Endothelial cell of umbilical vein (primary cell): Measurements from ENCODE around the gene DAB2IP. TPM values are rescaled to one million over a fixed set of nuclear protein-coding genes. Genes with fewer than 3 reads are reported as not detected.

Source experiments
- BruUV-seq: library from RNA; stranded (reverse); fragments of 400-500 nt; replicated peaks from 2 replicates; lab custom pipeline; 2021; lab: Mats Ljungman, UMichigan
- CTCF ChIA-PET: fragments of 300-600, 350-600 bp; sonication (Branson Sonifier 250); formaldehyde crosslinking; loops from one replicate; lab custom pipeline; 2021; ENCODE audit warnings: antibody characterized with exemption, inconsistent platforms; lab: Charles Lee
- POLR2A ChIA-PET: fragments of 300-600, 350-600 bp; sonication (Branson Sonifier 250); formaldehyde crosslinking; loops from one replicate; lab custom pipeline; 2021; ENCODE audit warnings: antibody characterized with exemption, inconsistent platforms; lab: Charles Lee
- DNase-seq: peaks from one replicate; pipeline ENCODE4 v3.0.0-alpha.2; 2011; ENCODE audit warnings: low read depth, low spot score
- FAIRE-seq: peaks from 2 replicates; lab custom pipeline; 2011; peaks lifted over from hg19 to GRCh38; lab: Jason Lieb, UNC
- H2AFZ ChIP-seq: 2 replicates; pipeline ENCODE4 v1.6.0; 2012; ENCODE audit warnings: low read depth, low read length, control low read depth, inconsistent platforms
- H3K27ac ChIP-seq: 2 replicates; pipeline ENCODE4 v1.5.1; 2011; ENCODE audit warnings: low read depth, mild to moderate bottlenecking, control low read depth, low read length, moderate library complexity; ENCODE audit not compliant: insufficient read depth
- H3K27me3 ChIP-seq, 2 experiments: 2 replicates each; pipeline versions ENCODE4 v1.6.0 to v1.6.1; 2011; ENCODE audit warnings: low read length in 2 of 2, mixed read lengths in 1 of 2; ENCODE audit not compliant: control insufficient read depth in 2 of 2, insufficient read depth in 2 of 2
- H3K36me3 ChIP-seq, 2 experiments: 2 replicates in 1 of 2; 3 replicates in 1 of 2; pipeline ENCODE4 v1.5.1; 2011; ENCODE audit warnings: low read length in 2 of 2, mild to moderate bottlenecking in 1 of 2, moderate library complexity in 1 of 2; ENCODE audit not compliant: control insufficient read depth in 2 of 2, insufficient read depth in 2 of 2; ENCODE audit errors: extremely low read depth in 1 of 2
- H3K4me1 ChIP-seq: 3 replicates; pipeline ENCODE4 v1.5.1; 2011; ENCODE audit warnings: mild to moderate bottlenecking, low read length; ENCODE audit not compliant: control insufficient read depth, insufficient read depth; ENCODE audit errors: extremely low read depth
- H3K4me2 ChIP-seq: 2 replicates; pipeline ENCODE4 v1.6.1; 2011; ENCODE audit warnings: low read length, control low read depth, mixed read lengths; ENCODE audit not compliant: insufficient read depth
- H3K4me3 ChIP-seq, 3 experiments: fragments of 200-600 bp in 1 of 3; sonication (generic), shearing (Covaris generic) in 1 of 3; replicated peaks in 1 of 3; 2 replicates each; pipeline ENCODE4 v1.5.1; 2011 to 2016; ENCODE audit warnings: control low read depth in 3 of 3, low read length in 3 of 3, mild to moderate bottlenecking in 2 of 3, inconsistent platforms in 1 of 3, low read depth in 1 of 3, moderate library complexity in 1 of 3; ENCODE audit not compliant: insufficient read depth in 1 of 3
- H3K79me2 ChIP-seq: 2 replicates; pipeline ENCODE4 v1.6.0; 2012; ENCODE audit warnings: low read length, inconsistent platforms; ENCODE audit not compliant: control insufficient read depth, insufficient read depth
- H3K9ac ChIP-seq: replicated peaks from 2 replicates; pipeline ENCODE3; 2011; ENCODE audit warnings: low read length, control low read depth; ENCODE audit not compliant: insufficient read depth; ENCODE audit errors: extremely low read depth
- H3K9me1 ChIP-seq: replicated peaks from 3 replicates; pipeline ENCODE4 v1.6.0; 2011; ENCODE audit warnings: mild to moderate bottlenecking, low read length; ENCODE audit not compliant: control insufficient read depth, insufficient read depth; ENCODE audit errors: extremely low read depth
- H3K9me3 ChIP-seq: replicated peaks from 2 replicates; pipeline ENCODE4 v1.5.1; 2012; ENCODE audit warnings: low read length, inconsistent platforms; ENCODE audit not compliant: control insufficient read depth, insufficient read depth
- H4K20me1 ChIP-seq: replicated peaks from 2 replicates; pipeline ENCODE3; 2011; ENCODE audit warnings: mild to moderate bottlenecking, low read length; ENCODE audit not compliant: control insufficient read depth, insufficient read depth; ENCODE audit errors: extremely low read depth
- CTCF ChIP-seq, 2 donors: IDR thresholded peaks; 1 replicate in 1 of 2; 2 replicates in 1 of 2; pipeline ENCODE4 v1.5.1; 2011; ENCODE audit warnings: low read length in 2 of 2, mild to moderate bottlenecking in 2 of 2, moderate library complexity in 2 of 2, control low read depth in 1 of 2, inconsistent platforms in 1 of 2, low read depth in 1 of 2; ENCODE audit not compliant: insufficient read depth in 1 of 2; ENCODE audit errors: extremely low read depth in 1 of 2
- EZH2 ChIP-seq: IDR thresholded peaks from 2 replicates; pipeline ENCODE4 v1.6.1; 2012; ENCODE audit warnings: borderline replicate concordance, low read depth, mild to moderate bottlenecking, moderate library complexity, low read length, inconsistent platforms; ENCODE audit not compliant: severe bottlenecking
- FOS ChIP-seq: IDR thresholded peaks from 2 replicates; pipeline ENCODE4 v1.6.1; 2011; ENCODE audit warnings: mild to moderate bottlenecking, low read length, moderate library complexity, borderline replicate concordance; ENCODE audit not compliant: insufficient read depth
- GATA2 ChIP-seq: IDR thresholded peaks from 2 replicates; pipeline ENCODE4 v1.7.0; 2011; ENCODE audit warnings: low read depth, mild to moderate bottlenecking, moderate library complexity, mixed read lengths, low read length; ENCODE audit not compliant: insufficient read length, insufficient read depth
- JUN ChIP-seq: IDR thresholded peaks from 2 replicates; pipeline ENCODE4 v1.6.1; 2011; ENCODE audit warnings: borderline replicate concordance, low read depth; ENCODE audit not compliant: insufficient read length, insufficient read depth
- MYC ChIP-seq: IDR thresholded peaks from one replicate; pipeline ENCODE4 v1.6.1; 2011; ENCODE audit warnings: mild to moderate bottlenecking, low read depth, low read length
- POLR2A ChIP-seq: IDR thresholded peaks from 2 replicates; pipeline ENCODE4 v1.6.1; 2012; ENCODE audit warnings: low read depth, mild to moderate bottlenecking, control low read depth, low read length
- POLR2AphosphoS5 ChIP-seq: IDR thresholded peaks from 2 replicates; pipeline ENCODE4 v1.6.1; 2012; ENCODE audit warnings: low read depth, mild to moderate bottlenecking, control low read depth, low read length, moderate library complexity; ENCODE audit not compliant: insufficient read depth
- dilution Hi-C: fragments of 300-500 bp; cut with MboI; formaldehyde crosslinking; loops from one replicate; pipeline ENCODE4 v1.15.0; 2019; ENCODE audit warnings: low sequenced_read_pairs; ENCODE audit not compliant: extremely low pct_ligation_motif_present
- intact Hi-C: fragments of 100-400 bp; cut with micrococcal nuclease; formaldehyde crosslinking; loops from one replicate; pipeline ENCODE4 v1.10.0; 2022
- polyA plus RNA-seq, 4 experiments: library from polyadenylated mRNA; depleted of rRNA in 3 of 4; stranded (reverse) in 3 of 4; unstranded in 1 of 4; fragments of >200 nt; gene quantifications; 2 replicates each; pipeline versions ENCODE4 v1.2.1 to v1.2.3, GENCODE V29; 2011 to 2012; ENCODE audit warnings: missing spikeins in 1 of 4
- total RNA-seq: library from RNA; stranded (reverse); gene quantifications from 2 replicates; pipeline ENCODE4 v1.2.3, GENCODE V29; 2021

Gene DAB2IP
- total and polyA plus RNA-seq, 2 donors (not counting 3 experiments of a cell fraction or from before 2014, with no cell fraction given), result 29.2 to 53.6 TPM

GRCh38 chr9:121737481-121737931 is 86.1 kb downstream of the DAB2IP start:
- POLR2A ChIA-PET, result no interaction called here
- TF ChIP-seq GATA2 (no peak), CTCF (IDR thresholded peaks at IDR 0.05; ENCODE audit: extremely low read depth in 1 of 2, insufficient read depth in 1 of 2, low read depth in 1 of 2, low read length in 2 of 2) (no peak), POLR2A (no peak), EZH2 (no peak), MYC (no peak), JUN (no peak), POLR2AphosphoS5 (no peak)
- Histone ChIP-seq H3K27ac (no peak overlapping the region), H3K79me2 (no peaks in the 10 kb centered on the region), H4K20me1 (no peaks in the 10 kb centered on the region), H3K9me1 (no peaks in the 10 kb centered on the region), H3K9ac (no peak overlapping the region), H2AFZ (no peak overlapping the region), H3K4me3 (no peak overlapping the region), H3K9me3 (no peaks in the 10 kb centered on the region), H3K36me3 (peaks cover 0 to 2% of the 10 kb centered on the region in 2 experiments), H3K27me3 (no peaks in the 10 kb centered on the region), H3K4me2 (no peak overlapping the region), H3K4me1 (peaks cover 22% of the 10 kb centered on the region)
- FAIRE-seq, result no peak
- no TSS peak for BruUV-seq
- intact Hi-C loops (no loop called here), dilution Hi-C loops (no loop called here)
- CTCF ChIA-PET, result no interaction called here
- DNase-seq, result no peak

- no peaks in the 10 kb centered on the region for H4K20me1 ChIP-seq
- FAIRE-seq, result no peak
- dilution Hi-C loops (no loop called here), intact Hi-C loops (no loop called here)
- H3K9me1 ChIP-seq, result no peaks in the 10 kb centered on the region
- H3K4me2 ChIP-seq, result no peak overlapping the region
- H2AFZ ChIP-seq, result no peak overlapping the region
- H3K9me3 ChIP-seq, result no peaks in the 10 kb centered on the region
- no peak for DNase-seq
- no peak for TF ChIP-seq GATA2
- TF ChIP-seq MYC, result no peak
- no peak for TF ChIP-seq FOS
- no peak for TF ChIP-seq EZH2
- no peak for TF ChIP-seq JUN
- peaks cover 26% of the 10 kb centered on the region for H3K4me1 ChIP-seq
- no peak overlapping the region for H3K9ac ChIP-seq
- BruUV-seq, result no TSS peak
- CTCF ChIA-PET, result no interaction called here
- H3K4me3 ChIP-seq, result no peak overlapping the region
- H3K36me3 ChIP-seq, result peaks cover 0 to 2% of the 10 kb centered on the region in 2 experiments
- no peak overlapping the region for H3K27ac ChIP-seq
- no peaks in the 10 kb centered on the region for H3K27me3 ChIP-seq
- POLR2A ChIA-PET, result no interaction called here
- H3K79me2 ChIP-seq, result no peaks in the 10 kb centered on the region
Observed at GRCh38 chr9:121738411-121738810, 87.0 kb downstream of the DAB2IP start.
